Measurements from ENCODE around the gene PRRC2A.

Gene PRRC2A

GRCh38 chr6:31614684-31615578 is 5.6 kb upstream of the PRRC2A start, which contains the start of gene AIF1:
Gene AIF1, plus strand, starts transcription at chr6:31615234. Its CDS starts 96 bp downstream, at chr6:31615330.
- Histone ChIP-seq H2AFZ (ENCODE audit: low read length) (peak within 1 kb of the TSS; percentile 27), H3K4me2 (ENCODE audit: insufficient read depth, low read length, poor library complexity, severe bottlenecking) (no peak within 1 kb of the TSS), H3K27ac (replicated peaks; ENCODE audit: low read length) (no peak within 1 kb of the TSS), H4K91ac (ENCODE audit: low read depth, low read length, poor library complexity) (no peak within 1 kb of the TSS), H3K23ac (ENCODE audit: low read depth, low read length, poor library complexity) (no peak within 1 kb of the TSS), H3K27me3 (ENCODE audit: control insufficient read depth in 3 of 3, insufficient read depth in 3 of 3, low read depth in 1 of 3, low read length in 3 of 3) (no peaks in the 10 kb centered on the region), H3K4me1 (ENCODE audit: control insufficient read depth in 2 of 2, insufficient read depth in 1 of 2, low read depth in 1 of 2, low read length in 2 of 2) (peaks cover 2 to 11% of the 10 kb centered on the region in 2 donors), H2AK5ac (ENCODE audit: low read depth, low read length) (no peak within 1 kb of the TSS), H3K4ac (ENCODE audit: low read length) (no peak within 1 kb of the TSS), H2BK15ac (ENCODE audit: low read length) (no peak within 1 kb of the TSS), H4K8ac (ENCODE audit: low read depth, low read length) (no peak within 1 kb of the TSS), H2BK120ac (ENCODE audit: low read depth, low read length) (peak within 1 kb of the TSS; percentile 51), H3K36me3 (replicated peaks in 1 of 2; ENCODE audit: control insufficient read depth in 2 of 2, insufficient read depth in 2 of 2, low read length in 2 of 2) (no peaks in the 10 kb centered on the region), H2BK12ac (ENCODE audit: low read length) (no peak within 1 kb of the TSS), H3K9ac (ENCODE audit: low read depth, low read length, poor library complexity) (no peak within 1 kb of the TSS), H2BK5ac (ENCODE audit: low read length) (no peak within 1 kb of the TSS), H3K4me3 (ENCODE audit: low read length in 2 of 2) (no peak within 1 kb of the TSS), H3K9me3 (replicated peaks in 1 of 2; ENCODE audit: control insufficient read depth in 2 of 2, insufficient read depth in 1 of 2, low read depth in 1 of 2, low read length in 2 of 2) (no peaks in the 10 kb centered on the region), H3K79me1 (ENCODE audit: low read depth, low read length) (no peaks in the 10 kb centered on the region), H3K18ac (ENCODE audit: low read length) (peak within 1 kb of the TSS; percentile 13), H3K14ac (ENCODE audit: low read length) (no peak within 1 kb of the TSS)
- no peak for DNase-seq (ENCODE audit: low spot score)
- no CpG with 5 or more reads among the region's 6 CpGs for WGBS, 2 donors (ENCODE audit: extremely low coverage in 2 of 2, insufficient read length in 2 of 2, insufficient replicate concordance in 1 of 2)

- Histone ChIP-seq H3K36me3 (replicated peaks in 1 of 2; ENCODE audit: control insufficient read depth in 2 of 2, insufficient read depth in 2 of 2, low read length in 2 of 2) (no peaks in the 10 kb centered on the region), H3K18ac (ENCODE audit: low read length) (no peak overlapping the region), H3K4ac (ENCODE audit: low read length) (no peak overlapping the region), H3K9ac (ENCODE audit: low read depth, low read length, poor library complexity) (no peak overlapping the region), H3K23ac (ENCODE audit: low read depth, low read length, poor library complexity) (no peak overlapping the region), H2AFZ (ENCODE audit: low read length) (peak overlapping the region; percentile 27), H3K4me2 (ENCODE audit: insufficient read depth, low read length, poor library complexity, severe bottlenecking) (no peak overlapping the region), H2BK15ac (ENCODE audit: low read length) (no peak overlapping the region), H3K27ac (replicated peaks; ENCODE audit: low read length) (no peak overlapping the region), H3K79me1 (ENCODE audit: low read depth, low read length) (no peaks in the 10 kb centered on the region), H4K91ac (ENCODE audit: low read depth, low read length, poor library complexity) (no peak overlapping the region), H2BK12ac (ENCODE audit: low read length) (no peak overlapping the region), H2AK5ac (ENCODE audit: low read depth, low read length) (no peak overlapping the region), H3K27me3 (ENCODE audit: control insufficient read depth in 3 of 3, insufficient read depth in 3 of 3, low read depth in 1 of 3, low read length in 3 of 3) (no peaks in the 10 kb centered on the region), H3K14ac (ENCODE audit: low read length) (no peak overlapping the region), H2BK120ac (ENCODE audit: low read depth, low read length) (peak overlapping the region; percentile 51), H2BK5ac (ENCODE audit: low read length) (no peak overlapping the region), H3K9me3 (replicated peaks in 1 of 2; ENCODE audit: control insufficient read depth in 2 of 2, insufficient read depth in 1 of 2, low read depth in 1 of 2, low read length in 2 of 2) (no peaks in the 10 kb centered on the region), H4K8ac (ENCODE audit: low read depth, low read length) (no peak overlapping the region), H3K4me1 (ENCODE audit: control insufficient read depth in 2 of 2, insufficient read depth in 1 of 2, low read depth in 1 of 2, low read length in 2 of 2) (peaks cover 2 to 11% of the 10 kb centered on the region in 2 donors), H3K4me3 (ENCODE audit: low read length in 2 of 2) (no peak overlapping the region)
- DNase-seq (ENCODE audit: low spot score): no peak
- WGBS, 2 donors (ENCODE audit: extremely low coverage in 2 of 2, insufficient read length in 2 of 2, insufficient replicate concordance in 1 of 2): no CpG with 5 or more reads among the region's 7 CpGs
Observed at GRCh38 chr6:31615748-31616147, 4.8 kb upstream of the PRRC2A start.

- Histone ChIP-seq H2BK120ac (ENCODE audit: low read depth, low read length) (no peak overlapping the region), H3K36me3 (replicated peaks in 1 of 2; ENCODE audit: control insufficient read depth in 2 of 2, insufficient read depth in 2 of 2, low read length in 2 of 2) (peaks cover 4 to 7% of the 10 kb centered on the region in 2 donors), H2BK15ac (ENCODE audit: low read length) (no peak overlapping the region), H3K14ac (ENCODE audit: low read length) (no peak overlapping the region), H3K27me3 (ENCODE audit: control insufficient read depth in 3 of 3, insufficient read depth in 3 of 3, low read depth in 1 of 3, low read length in 3 of 3) (no peaks in the 10 kb centered on the region), H4K8ac (ENCODE audit: low read depth, low read length) (no peak overlapping the region), H3K9me3 (replicated peaks in 1 of 2; ENCODE audit: control insufficient read depth in 2 of 2, insufficient read depth in 1 of 2, low read depth in 1 of 2, low read length in 2 of 2) (no peaks in the 10 kb centered on the region), H3K4me3 (ENCODE audit: low read length in 2 of 2) (no peak overlapping the region), H3K18ac (ENCODE audit: low read length) (no peak overlapping the region), H4K91ac (ENCODE audit: low read depth, low read length, poor library complexity) (no peak overlapping the region), H3K9ac (ENCODE audit: low read depth, low read length, poor library complexity) (no peak overlapping the region), H2BK12ac (ENCODE audit: low read length) (no peak overlapping the region), H3K23ac (ENCODE audit: low read depth, low read length, poor library complexity) (no peak overlapping the region), H3K79me1 (ENCODE audit: low read depth, low read length) (no peaks in the 10 kb centered on the region), H2AFZ (ENCODE audit: low read length) (no peak overlapping the region), H3K4me1 (ENCODE audit: control insufficient read depth in 2 of 2, insufficient read depth in 1 of 2, low read depth in 1 of 2, low read length in 2 of 2) (peaks cover 3 to 13% of the 10 kb centered on the region in 2 donors), H2BK5ac (ENCODE audit: low read length) (no peak overlapping the region), H3K27ac (replicated peaks; ENCODE audit: low read length) (no peak overlapping the region), H3K4me2 (ENCODE audit: insufficient read depth, low read length, poor library complexity, severe bottlenecking) (no peak overlapping the region), H2AK5ac (ENCODE audit: low read depth, low read length) (no peak overlapping the region), H3K4ac (ENCODE audit: low read length) (no peak overlapping the region)
- DNase-seq (ENCODE audit: low spot score): no peak
- no CpG with 5 or more reads among the region's 2 CpGs for WGBS, 2 donors (ENCODE audit: extremely low coverage in 2 of 2, insufficient read length in 2 of 2, insufficient replicate concordance in 1 of 2)
Observed at GRCh38 chr6:31617010-31617409, 3.5 kb upstream of the PRRC2A start.

DNA sequence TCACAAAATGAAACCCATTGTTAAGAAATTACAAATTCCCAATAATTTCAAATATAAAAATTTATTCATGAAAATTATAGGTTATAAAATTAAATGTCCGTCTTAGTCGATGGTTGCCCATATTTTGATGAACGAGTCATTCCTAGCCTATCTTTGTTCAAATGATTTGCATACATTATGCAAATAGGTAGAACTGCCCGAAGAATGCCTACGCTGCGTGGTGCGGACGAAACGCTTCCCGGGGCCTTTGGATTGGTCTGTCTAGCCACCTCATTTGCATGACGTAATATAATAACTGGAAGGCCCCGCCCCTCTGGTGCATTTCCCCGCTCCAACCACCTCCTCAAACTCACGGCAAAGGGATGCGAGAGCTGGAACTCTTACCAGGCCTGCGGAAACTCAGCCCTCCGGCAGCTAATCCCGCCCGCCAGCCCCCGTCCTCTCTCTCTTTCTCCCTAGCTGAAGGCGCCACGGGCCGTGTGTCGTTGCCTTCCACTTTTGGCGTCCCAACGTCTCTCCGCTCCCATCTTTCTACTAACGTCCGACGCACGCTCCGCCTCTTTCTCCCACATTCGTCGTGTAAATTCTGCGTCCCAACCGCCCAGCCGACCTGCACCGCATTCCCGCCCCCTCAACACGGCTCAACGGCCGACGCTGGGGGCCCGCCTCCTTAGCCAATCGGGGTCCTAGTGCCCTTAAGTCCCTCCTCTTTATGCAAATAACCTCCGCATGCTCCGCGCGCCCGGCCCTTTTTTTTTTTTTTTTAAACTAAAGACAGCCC is 520 bp upstream of the PRRC2A start:
- Histone ChIP-seq H2BK5ac (ENCODE audit: low read length) (peak overlapping the region; percentile 91), H2BK120ac (ENCODE audit: low read depth, low read length) (peak overlapping the region; percentile 57), H3K27me3 (ENCODE audit: control insufficient read depth in 3 of 3, insufficient read depth in 3 of 3, low read depth in 1 of 3, low read length in 3 of 3) (no peaks in the 10 kb centered on the region), H3K36me3 (replicated peaks in 1 of 2; ENCODE audit: control insufficient read depth in 2 of 2, insufficient read depth in 2 of 2, low read length in 2 of 2) (peaks cover 26 to 37% of the 10 kb centered on the region in 2 donors), H2AK5ac (ENCODE audit: low read depth, low read length) (no peak overlapping the region), H3K27ac (replicated peaks; ENCODE audit: low read length) (peak overlapping the region; percentile 100), H3K9me3 (replicated peaks in 1 of 2; ENCODE audit: control insufficient read depth in 2 of 2, insufficient read depth in 1 of 2, low read depth in 1 of 2, low read length in 2 of 2) (no peaks in the 10 kb centered on the region), H2AFZ (ENCODE audit: low read length) (peak overlapping the region; percentile 83), H2BK12ac (ENCODE audit: low read length) (no peak overlapping the region), H3K4me3 (ENCODE audit: low read length in 2 of 2) (peak overlapping the region; percentile 59 to 82), H4K8ac (ENCODE audit: low read depth, low read length) (peak overlapping the region; percentile 96), H3K18ac (ENCODE audit: low read length) (peak overlapping the region; percentile 100), H4K91ac (ENCODE audit: low read depth, low read length, poor library complexity) (no peak overlapping the region), H3K23ac (ENCODE audit: low read depth, low read length, poor library complexity) (peak overlapping the region; percentile 97), H3K79me1 (ENCODE audit: low read depth, low read length) (peaks cover 5% of the 10 kb centered on the region), H3K14ac (ENCODE audit: low read length) (no peak overlapping the region), H2BK15ac (ENCODE audit: low read length) (peak overlapping the region; percentile 82), H3K4me1 (ENCODE audit: control insufficient read depth in 2 of 2, insufficient read depth in 1 of 2, low read depth in 1 of 2, low read length in 2 of 2) (peaks cover 7 to 19% of the 10 kb centered on the region in 2 donors), H3K4ac (ENCODE audit: low read length) (no peak overlapping the region), H3K4me2 (ENCODE audit: insufficient read depth, low read length, poor library complexity, severe bottlenecking) (peak overlapping the region; percentile 67), H3K9ac (ENCODE audit: low read depth, low read length, poor library complexity) (peak overlapping the region; percentile 96)
- no CpG with 5 or more reads among the region's 50 CpGs for WGBS, 2 donors (ENCODE audit: extremely low coverage in 2 of 2, insufficient read length in 2 of 2, insufficient replicate concordance in 1 of 2)
- peak; percentile 99 for DNase-seq (ENCODE audit: low spot score)
